Testis (tissue), 3 donors: ENCODE data around the gene GLS. TPM values are rescaled to one million over a fixed set of nuclear protein-coding genes. Genes with fewer than 3 reads are reported as not detected.

Experiments used
- DNase-seq: peaks from one replicate; pipeline ENCODE4 v3.0.0-alpha.2; 2019
- H3K27ac ChIP-seq, 2 donors: fragments of 200-600 bp; sonication (generic); one replicate each; pipeline ENCODE4 v1.5.1; 2019
- H3K27me3 ChIP-seq: fragments of 200-600 bp; sonication (generic); one replicate; pipeline ENCODE4 v1.5.1; 2019
- H3K36me3 ChIP-seq: fragments of 200-600 bp; sonication (generic); one replicate; pipeline ENCODE4 v1.5.1; 2017; ENCODE audit warnings: low read depth; ENCODE audit errors: missing control alignments
- H3K4me1 ChIP-seq: fragments of 200-600 bp; sonication (generic); one replicate; pipeline ENCODE4 v1.5.1; 2019
- H3K4me3 ChIP-seq, 2 donors: fragments of 200-600 bp; sonication (generic); one replicate each; pipeline ENCODE4 v1.5.1; 2017 to 2019
- H3K9me3 ChIP-seq: fragments of 200-600 bp; sonication (generic); one replicate; pipeline ENCODE4 v1.5.1; 2017
- POLR2A ChIP-seq: fragments of 450-650 bp; IDR thresholded peaks from one replicate; pipeline ENCODE4 v1.6.1; 2017; ENCODE audit warnings: antibody characterized with exemption, mild to moderate bottlenecking, moderate library complexity
- WGBS, 2 donors: methylation state at CpG; one replicate each; pipeline ENCODE4 v1.1.5; 2018; 5-methylcytosine and 5-hydroxymethylcytosine counted together
- intact Hi-C: fragments of 100-400 bp; cut with DNase I; formaldehyde crosslinking; loops from one replicate; pipeline ENCODE4 v1.15.1; 2023; ENCODE audit warnings: low total_unique reads
- polyA plus RNA-seq: library from polyadenylated mRNA; stranded (reverse); fragments of 350-450 nt; fragmentation: Illumina TruSeq; extraction: RNeasy Lipid Tissue Mini Kit (QIAGEN cat#74804); gene quantifications from one replicate; pipeline ENCODE4 v1.2.3, GENCODE V29; 2014; ENCODE audit warnings: low read depth, low replicate concordance; ENCODE audit not compliant: insufficient read depth
- total RNA-seq, 2 donors: library from RNA; depleted of rRNA; stranded (reverse); fragments of >200 nt; gene quantifications; one replicate each; pipeline ENCODE4 v1.2.3, GENCODE V29; 2016
- TF ChIP-seq, protein P1 (sequence below), 3 experiments: fragments of 450-650 bp in 2 of 3; fragments of 200-600 bp in 1 of 3; sonication (generic) in 1 of 3; IDR thresholded peaks; one replicate each; pipeline ENCODE4 v1.5.1; 2016 to 2019; ENCODE audit warnings: antibody characterized with exemption in 3 of 3, mild to moderate bottlenecking in 2 of 3, moderate library complexity in 1 of 3

The GLS gene
- total and polyA plus RNA-seq, 3 donors from 2014 or later: 22.8 to 130 (median 77.7) TPM

DNA sequence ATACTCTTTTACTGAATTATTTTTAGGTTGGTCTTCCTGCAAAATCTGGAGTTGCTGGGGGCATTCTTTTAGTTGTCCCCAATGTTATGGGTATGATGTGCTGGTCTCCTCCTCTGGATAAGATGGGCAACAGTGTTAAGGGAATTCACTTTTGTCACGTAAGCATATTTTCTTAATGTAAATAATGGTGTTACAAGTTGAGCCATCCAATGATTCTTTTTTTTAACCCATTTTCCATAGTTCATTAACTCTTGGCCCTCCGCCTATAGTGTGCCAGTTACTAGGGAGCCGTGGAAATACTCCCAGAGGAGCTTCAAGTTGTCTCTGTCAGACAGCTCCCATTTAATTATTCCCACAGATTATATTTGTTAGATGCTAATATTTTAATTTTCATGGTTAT lies 49.8 kb downstream of the GLS start:
- no peaks in the 10 kb centered on the region for H3K9me3 ChIP-seq
- WGBS, 2 donors: 88 to 97% methylated on average over 3 of the region's 3 CpGs
- H3K36me3 ChIP-seq: no peaks in the 10 kb centered on the region
- no peak for DNase-seq
- H3K27ac ChIP-seq: no peak overlapping the region
- H3K4me3 ChIP-seq: no peak overlapping the region
- H3K4me1 ChIP-seq: no peaks in the 10 kb centered on the region
- intact Hi-C loops: no loop called here
- no peak for TF ChIP-seq POLR2A
- TF ChIP-seq, protein P1, sequence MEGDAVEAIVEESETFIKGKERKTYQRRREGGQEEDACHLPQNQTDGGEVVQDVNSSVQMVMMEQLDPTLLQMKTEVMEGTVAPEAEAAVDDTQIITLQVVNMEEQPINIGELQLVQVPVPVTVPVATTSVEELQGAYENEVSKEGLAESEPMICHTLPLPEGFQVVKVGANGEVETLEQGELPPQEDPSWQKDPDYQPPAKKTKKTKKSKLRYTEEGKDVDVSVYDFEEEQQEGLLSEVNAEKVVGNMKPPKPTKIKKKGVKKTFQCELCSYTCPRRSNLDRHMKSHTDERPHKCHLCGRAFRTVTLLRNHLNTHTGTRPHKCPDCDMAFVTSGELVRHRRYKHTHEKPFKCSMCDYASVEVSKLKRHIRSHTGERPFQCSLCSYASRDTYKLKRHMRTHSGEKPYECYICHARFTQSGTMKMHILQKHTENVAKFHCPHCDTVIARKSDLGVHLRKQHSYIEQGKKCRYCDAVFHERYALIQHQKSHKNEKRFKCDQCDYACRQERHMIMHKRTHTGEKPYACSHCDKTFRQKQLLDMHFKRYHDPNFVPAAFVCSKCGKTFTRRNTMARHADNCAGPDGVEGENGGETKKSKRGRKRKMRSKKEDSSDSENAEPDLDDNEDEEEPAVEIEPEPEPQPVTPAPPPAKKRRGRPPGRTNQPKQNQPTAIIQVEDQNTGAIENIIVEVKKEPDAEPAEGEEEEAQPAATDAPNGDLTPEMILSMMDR (IDR thresholded peaks at IDR 0.05): no peak
- H3K27me3 ChIP-seq: no peaks in the 10 kb centered on the region

DNA sequence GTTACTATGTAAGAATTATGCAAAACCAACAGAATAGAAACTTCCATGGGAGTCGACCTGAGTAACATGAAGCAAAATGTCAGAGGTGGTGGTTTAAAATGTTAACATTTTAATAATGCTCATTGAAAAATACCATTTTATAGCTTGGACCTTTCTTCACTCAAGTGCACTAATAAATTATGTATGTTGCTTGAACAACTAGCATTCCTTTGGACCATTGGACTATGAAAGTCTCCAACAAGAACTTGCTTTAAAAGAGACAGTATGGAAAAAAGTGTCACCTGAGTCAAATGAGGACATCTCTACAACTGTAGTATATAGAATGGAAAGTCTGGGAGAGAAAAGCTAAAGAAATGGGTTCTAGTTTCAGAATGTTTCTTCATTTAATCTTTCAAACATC lies 51.9 kb downstream of the GLS start:
- intact Hi-C loops: no loop called here
- Histone ChIP-seq H3K36me3 (no peaks in the 10 kb centered on the region), H3K4me3 (no peak overlapping the region), H3K27me3 (no peaks in the 10 kb centered on the region), H3K4me1 (no peaks in the 10 kb centered on the region), H3K9me3 (no peaks in the 10 kb centered on the region), H3K27ac (no peak overlapping the region)
- WGBS, 2 donors: 70 to 88% methylated on average over 1 of the region's 1 CpG
- DNase-seq: no peak
- TF ChIP-seq, protein P1 (IDR thresholded peaks at IDR 0.05): no peak
- no peak for TF ChIP-seq POLR2A

DNA sequence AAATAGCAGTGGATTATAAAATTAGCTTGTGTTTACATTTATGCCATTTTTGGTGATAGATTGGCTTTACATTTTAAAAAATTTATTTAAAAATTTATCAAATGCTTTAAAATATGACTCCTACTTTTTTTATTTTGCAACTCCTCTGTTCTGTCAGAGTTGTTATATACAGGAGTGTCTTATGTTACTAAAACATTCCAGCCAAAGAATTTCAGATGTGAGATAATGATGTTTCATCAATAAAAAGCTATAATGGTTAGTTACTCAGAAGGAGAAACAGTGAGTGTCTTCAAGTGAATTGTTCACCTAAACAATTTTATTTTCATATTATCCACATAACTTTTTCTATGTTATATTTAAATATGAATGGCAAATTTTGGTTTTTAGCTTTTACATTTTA lies 52.7 kb downstream of the GLS start:
- Histone ChIP-seq H3K4me3 (no peak overlapping the region), H3K27ac (no peak overlapping the region), H3K27me3 (no peaks in the 10 kb centered on the region), H3K9me3 (no peaks in the 10 kb centered on the region), H3K36me3 (no peaks in the 10 kb centered on the region), H3K4me1 (peaks cover 3% of the 10 kb centered on the region)
- intact Hi-C loops: no loop called here
- no peak for DNase-seq
- TF ChIP-seq, protein P1 (IDR thresholded peaks at IDR 0.05): no peak
- TF ChIP-seq POLR2A: no peak

DNA sequence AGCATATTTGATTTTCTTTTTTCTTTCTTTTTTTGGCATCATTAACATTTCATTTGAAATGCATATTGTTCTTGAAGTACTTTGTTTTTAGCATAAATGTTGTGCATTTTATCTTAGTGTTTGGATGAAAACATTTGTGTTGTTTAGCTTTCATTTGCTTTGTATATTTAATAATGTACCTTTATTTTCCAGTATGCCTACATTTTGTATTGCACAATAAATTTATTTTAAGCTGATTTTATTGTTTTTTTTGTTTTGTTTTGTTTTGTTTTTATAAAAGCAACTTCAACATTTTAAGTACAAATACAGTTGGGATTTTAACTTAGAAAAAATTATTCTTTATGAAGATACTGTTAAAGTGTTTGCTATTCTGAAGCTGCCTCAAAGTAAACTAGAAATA lies 54.4 kb downstream of the GLS start:
- H3K27me3 ChIP-seq: no peaks in the 10 kb centered on the region
- H3K4me1 ChIP-seq: peaks cover 3% of the 10 kb centered on the region
- H3K27ac ChIP-seq: no peak overlapping the region
- DNase-seq: no peak
- no peak overlapping the region for H3K4me3 ChIP-seq
- intact Hi-C loops: no loop called here
- H3K9me3 ChIP-seq: no peaks in the 10 kb centered on the region
- H3K36me3 ChIP-seq: no peaks in the 10 kb centered on the region
- TF ChIP-seq POLR2A: no peak
- TF ChIP-seq, protein P1 (IDR thresholded peaks at IDR 0.05): no peak

DNA sequence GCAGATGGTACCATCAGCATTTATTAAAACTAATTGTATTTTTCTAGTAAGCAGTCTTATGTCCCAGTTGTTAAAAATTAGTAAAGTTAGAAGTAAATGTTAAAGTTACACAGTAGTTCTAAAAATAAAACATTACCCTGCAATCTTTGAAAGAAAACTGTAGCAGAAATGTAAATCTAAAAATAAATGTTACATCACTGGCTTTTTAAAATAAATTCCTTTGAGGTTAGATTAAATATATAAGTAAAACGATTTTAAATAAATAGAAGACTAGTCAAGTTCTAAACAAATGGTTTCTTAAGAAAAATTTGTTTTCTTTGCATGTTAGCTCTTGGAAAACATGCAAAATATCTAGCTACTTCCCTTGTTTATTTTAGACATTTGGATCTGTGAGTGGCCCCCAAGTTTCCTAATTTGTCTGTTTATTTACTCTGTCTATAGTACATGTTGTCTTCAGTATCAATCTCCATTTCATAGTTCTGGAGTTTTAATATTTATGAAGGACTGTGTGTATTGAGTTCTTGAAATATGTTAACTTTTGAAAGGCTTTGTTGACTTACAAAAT lies 58.2 kb downstream of the GLS start:
- Histone ChIP-seq H3K27me3 (no peaks in the 10 kb centered on the region), H3K36me3 (no peaks in the 10 kb centered on the region), H3K9me3 (no peaks in the 10 kb centered on the region), H3K4me3 (no peak overlapping the region), H3K4me1 (peaks cover 3% of the 10 kb centered on the region), H3K27ac (no peak overlapping the region)
- DNase-seq: no peak
- TF ChIP-seq POLR2A: no peak
- TF ChIP-seq, protein P1 (IDR thresholded peaks at IDR 0.05): no peak
- 18% methylated on average over 1 of the region's 1 CpG for WGBS, 2 donors
- intact Hi-C loops: no loop called here
